ENCODE data around the gene TFG.

Gene TFG

GRCh38 chr3:100715176-100715575, 5.9 kb downstream of the TFG start:
- peaks cover 10% of the 10 kb centered on the region for H3K79me2 ChIP-seq (ENCODE audit: control insufficient read depth, insufficient read depth, low read length, poor library complexity)
- H3K27me3 ChIP-seq (ENCODE audit: insufficient read depth, low read length) = no peaks in the 10 kb centered on the region
- H2BK12ac ChIP-seq (ENCODE audit: low read length) = no peak overlapping the region
- no peak overlapping the region for H3K27ac ChIP-seq (ENCODE audit: low read depth, low read length)
- no peak for DNase-seq
- no peak overlapping the region for H2BK5ac ChIP-seq (ENCODE audit: low read depth, low read length, poor library complexity)
- H3K9me3 ChIP-seq (ENCODE audit: insufficient read depth, low read depth, low read length) = no peaks in the 10 kb centered on the region
- peaks cover 11 to 16% of the 10 kb centered on the region in 2 experiments for H3K36me3 ChIP-seq (ENCODE audit: control insufficient read depth in 1 of 2, insufficient read depth in 2 of 2, low read length in 2 of 2)
- H3K4ac ChIP-seq (ENCODE audit: low read depth, low read length) = no peak overlapping the region
- H2BK120ac ChIP-seq (ENCODE audit: insufficient read depth, low read length, poor library complexity) = no peak overlapping the region
- no peak overlapping the region for H3K23ac ChIP-seq (ENCODE audit: low read length)
- H4K12ac ChIP-seq (ENCODE audit: low read depth, low read length) = no peak overlapping the region
- H4K8ac ChIP-seq (ENCODE audit: low read depth, low read length) = no peak overlapping the region
- no peak overlapping the region for H4K91ac ChIP-seq (ENCODE audit: low read depth, low read length)
- no peak overlapping the region for H3K4me2 ChIP-seq (ENCODE audit: low read length)
- no peaks in the 10 kb centered on the region for H3K79me1 ChIP-seq (ENCODE audit: low read length)
- peaks cover 0 to 3% of the 10 kb centered on the region in 2 experiments for H3K4me1 ChIP-seq (ENCODE audit: control insufficient read depth in 1 of 2, insufficient read depth in 2 of 2, low read length in 2 of 2)
- H2AFZ ChIP-seq (ENCODE audit: insufficient read depth, low read length, poor library complexity) = no peak overlapping the region
- H2AK5ac ChIP-seq (ENCODE audit: low read length) = no peak overlapping the region
- no peak overlapping the region for H3K18ac ChIP-seq (ENCODE audit: low read length)
- no peak overlapping the region for H3K14ac ChIP-seq (ENCODE audit: low read length)
- no peak overlapping the region for H3K9ac ChIP-seq (ENCODE audit: low read length)
- H3K4me3 ChIP-seq (ENCODE audit: low read depth, low read length) = no peak overlapping the region

DNA sequence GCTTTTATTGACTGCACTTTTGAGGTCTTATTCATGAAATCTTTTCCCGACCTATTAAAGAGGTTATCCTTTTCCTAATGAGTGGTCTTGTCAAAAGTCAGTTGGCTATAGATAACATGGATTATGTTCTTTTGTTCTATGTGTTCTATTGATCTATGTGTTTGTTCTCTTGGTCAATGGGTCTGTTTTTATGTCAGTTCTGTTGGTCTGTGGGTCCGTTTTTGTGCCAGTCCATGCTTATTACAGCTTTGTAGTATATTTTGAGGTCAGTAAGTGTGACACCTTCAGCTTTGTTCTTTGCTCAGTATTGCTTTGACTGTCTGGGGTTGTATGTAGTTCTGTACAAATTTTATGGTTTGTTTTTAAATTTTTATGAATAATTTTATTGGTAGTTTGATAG, 7.8 kb downstream of the TFG start:
- no peaks in the 10 kb centered on the region for H3K9me3 ChIP-seq (ENCODE audit: insufficient read depth, low read depth, low read length)
- H3K23ac ChIP-seq (ENCODE audit: low read length) = no peak overlapping the region

GRCh38 chr3:100717637-100718487, 8.6 kb downstream of the TFG start:
- Histone ChIP-seq H3K4ac (ENCODE audit: low read depth, low read length) (peak overlapping the region; percentile 89), H3K18ac (ENCODE audit: low read length) (no peak overlapping the region), H3K27ac (ENCODE audit: low read depth, low read length) (no peak overlapping the region), H3K9me3 (ENCODE audit: insufficient read depth, low read depth, low read length) (no peaks in the 10 kb centered on the region), H2BK120ac (ENCODE audit: insufficient read depth, low read length, poor library complexity) (no peak overlapping the region), H3K79me1 (ENCODE audit: low read length) (no peaks in the 10 kb centered on the region), H3K4me3 (ENCODE audit: low read depth, low read length) (no peak overlapping the region), H3K23ac (ENCODE audit: low read length) (no peak overlapping the region), H3K36me3 (ENCODE audit: control insufficient read depth in 1 of 2, insufficient read depth in 2 of 2, low read length in 2 of 2) (peaks cover 20 to 23% of the 10 kb centered on the region in 2 experiments), H3K79me2 (ENCODE audit: control insufficient read depth, insufficient read depth, low read length, poor library complexity) (no peaks in the 10 kb centered on the region), H3K4me2 (ENCODE audit: low read length) (no peak overlapping the region), H3K27me3 (ENCODE audit: insufficient read depth, low read length) (no peaks in the 10 kb centered on the region), H3K14ac (ENCODE audit: low read length) (no peak overlapping the region), H4K91ac (ENCODE audit: low read depth, low read length) (no peak overlapping the region), H2AFZ (ENCODE audit: insufficient read depth, low read length, poor library complexity) (no peak overlapping the region), H3K4me1 (ENCODE audit: control insufficient read depth in 1 of 2, insufficient read depth in 2 of 2, low read length in 2 of 2) (no peaks in the 10 kb centered on the region), H2BK12ac (ENCODE audit: low read length) (no peak overlapping the region), H4K12ac (ENCODE audit: low read depth, low read length) (no peak overlapping the region), H3K9ac (ENCODE audit: low read length) (no peak overlapping the region), H2BK5ac (ENCODE audit: low read depth, low read length, poor library complexity) (no peak overlapping the region), H4K8ac (ENCODE audit: low read depth, low read length) (no peak overlapping the region), H2AK5ac (ENCODE audit: low read length) (no peak overlapping the region)
- no CpG with 5 or more reads among the region's 4 CpGs for WGBS (ENCODE audit: extremely low coverage, insufficient coverage, insufficient read length)
- DNase-seq = no peak

More for the DNA sequence above, 7.8 kb downstream of the TFG start:
- Histone ChIP-seq H3K9ac (ENCODE audit: low read length) (no peak overlapping the region), H2AK5ac (ENCODE audit: low read length) (no peak overlapping the region), H3K4me2 (ENCODE audit: low read length) (no peak overlapping the region), H3K14ac (ENCODE audit: low read length) (no peak overlapping the region), H3K27me3 (ENCODE audit: insufficient read depth, low read length) (no peaks in the 10 kb centered on the region), H3K79me2 (ENCODE audit: control insufficient read depth, insufficient read depth, low read length, poor library complexity) (no peaks in the 10 kb centered on the region), H3K18ac (ENCODE audit: low read length) (no peak overlapping the region), H2BK120ac (ENCODE audit: insufficient read depth, low read length, poor library complexity) (no peak overlapping the region), H3K27ac (ENCODE audit: low read depth, low read length) (no peak overlapping the region), H3K4me1 (ENCODE audit: control insufficient read depth in 1 of 2, insufficient read depth in 2 of 2, low read length in 2 of 2) (no peaks in the 10 kb centered on the region), H2BK12ac (ENCODE audit: low read length) (no peak overlapping the region), H3K79me1 (ENCODE audit: low read length) (no peaks in the 10 kb centered on the region), H3K36me3 (ENCODE audit: control insufficient read depth in 1 of 2, insufficient read depth in 2 of 2, low read length in 2 of 2) (peaks cover 20 to 23% of the 10 kb centered on the region in 2 experiments), H4K12ac (ENCODE audit: low read depth, low read length) (no peak overlapping the region), H2BK5ac (ENCODE audit: low read depth, low read length, poor library complexity) (no peak overlapping the region), H4K91ac (ENCODE audit: low read depth, low read length) (no peak overlapping the region), H4K8ac (ENCODE audit: low read depth, low read length) (no peak overlapping the region), H3K4ac (ENCODE audit: low read depth, low read length) (no peak overlapping the region), H3K4me3 (ENCODE audit: low read depth, low read length) (no peak overlapping the region), H2AFZ (ENCODE audit: insufficient read depth, low read length, poor library complexity) (no peak overlapping the region)
- DNase-seq = no peak
- WGBS (ENCODE audit: extremely low coverage, insufficient coverage, insufficient read length) = no CpG with 5 or more reads among the region's 2 CpGs

DNA sequence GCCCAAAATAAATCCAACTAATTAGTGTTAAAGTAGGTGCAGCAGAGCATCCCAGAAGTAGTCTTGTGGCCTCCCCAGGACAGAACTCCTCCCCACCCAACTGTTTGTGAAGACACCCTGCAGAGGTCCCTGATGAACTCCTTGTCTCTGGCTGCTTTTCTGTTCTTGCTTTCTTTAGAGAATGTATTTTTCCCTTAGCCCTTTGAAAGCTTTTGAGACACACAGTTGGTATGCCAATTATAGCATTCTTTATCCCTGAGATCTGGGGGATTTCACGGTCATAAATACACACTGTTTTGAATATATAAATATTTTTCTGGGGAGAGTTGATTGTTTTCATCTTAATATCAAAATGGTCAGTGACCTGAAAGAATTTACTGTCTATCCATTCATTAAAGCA, 9.8 kb downstream of the TFG start:
- no peak for DNase-seq
- Histone ChIP-seq H3K36me3 (ENCODE audit: control insufficient read depth in 1 of 2, insufficient read depth in 2 of 2, low read length in 2 of 2) (peaks cover 16 to 19% of the 10 kb centered on the region in 2 experiments), H3K4me3 (ENCODE audit: low read depth, low read length) (no peak overlapping the region), H3K27ac (ENCODE audit: low read depth, low read length) (no peak overlapping the region), H3K4me1 (ENCODE audit: control insufficient read depth in 1 of 2, insufficient read depth in 2 of 2, low read length in 2 of 2) (no peaks in the 10 kb centered on the region), H2AFZ (ENCODE audit: insufficient read depth, low read length, poor library complexity) (no peak overlapping the region), H3K4me2 (ENCODE audit: low read length) (no peak overlapping the region), H3K4ac (ENCODE audit: low read depth, low read length) (no peak overlapping the region), H4K8ac (ENCODE audit: low read depth, low read length) (no peak overlapping the region), H3K9ac (ENCODE audit: low read length) (no peak overlapping the region), H4K91ac (ENCODE audit: low read depth, low read length) (no peak overlapping the region), H3K18ac (ENCODE audit: low read length) (no peak overlapping the region), H3K79me1 (ENCODE audit: low read length) (no peaks in the 10 kb centered on the region), H4K12ac (ENCODE audit: low read depth, low read length) (no peak overlapping the region), H3K14ac (ENCODE audit: low read length) (no peak overlapping the region), H3K79me2 (ENCODE audit: control insufficient read depth, insufficient read depth, low read length, poor library complexity) (no peaks in the 10 kb centered on the region), H2BK5ac (ENCODE audit: low read depth, low read length, poor library complexity) (no peak overlapping the region), H2BK120ac (ENCODE audit: insufficient read depth, low read length, poor library complexity) (no peak overlapping the region), H3K27me3 (ENCODE audit: insufficient read depth, low read length) (no peaks in the 10 kb centered on the region), H3K23ac (ENCODE audit: low read length) (no peak overlapping the region), H2BK12ac (ENCODE audit: low read length) (no peak overlapping the region), H3K9me3 (ENCODE audit: insufficient read depth, low read depth, low read length) (no peaks in the 10 kb centered on the region), H2AK5ac (ENCODE audit: low read length) (no peak overlapping the region)
- no CpG with 5 or more reads among the region's 1 CpG for WGBS (ENCODE audit: extremely low coverage, insufficient coverage, insufficient read length)

All from trophoblast cell (in vitro differentiated cells and primary cell).